GM12878 (cell line): ENCODE measurements around the gene AGBL4.

Experiments used
- CEBPB ChIP-seq, 2 experiments: fragments of 150-350 bp in 1 of 2; IDR thresholded peaks; 2 replicates each; pipeline ENCODE4 v1.6.1; 2012 to 2014; ENCODE audit warnings: low read depth in 2 of 2, low read length in 2 of 2, borderline replicate concordance in 1 of 2, inconsistent platforms in 1 of 2
- CHD2 ChIP-seq: IDR thresholded peaks from 2 replicates; pipeline ENCODE4 v1.6.1; 2011; ENCODE audit warnings: low read depth, low read length, improper control_type of control experiment, borderline replicate concordance
- CTCF ChIP-seq, 3 experiments: IDR thresholded peaks in 2 of 3; conservative IDR thresholded peaks in 1 of 3; 2 replicates each; pipeline ENCODE4 v1.5.1; 2011; ENCODE audit warnings: low read depth in 3 of 3, low read length in 3 of 3, mild to moderate bottlenecking in 3 of 3, control low read depth in 2 of 3, moderate library complexity in 2 of 3, inconsistent platforms in 1 of 3, mixed read lengths in 1 of 3; ENCODE audit not compliant: control insufficient read depth in 2 of 3, insufficient read depth in 1 of 3; ENCODE audit errors: extremely low read depth in 1 of 3
- E4F1 ChIP-seq: fragments of 450-650 bp; IDR thresholded peaks from 2 replicates; pipeline ENCODE4 v1.6.1; 2018; ENCODE audit warnings: borderline replicate concordance, mild to moderate bottlenecking; ENCODE audit not compliant: partially characterized antibody
- EP300 ChIP-seq, 2 experiments: fragments of 150-350 bp in 1 of 2; IDR thresholded peaks; 2 replicates each; pipeline ENCODE4 v1.6.1; 2011 to 2012; ENCODE audit warnings: low read depth in 2 of 2, low read length in 2 of 2, borderline replicate concordance in 1 of 2, improper control_type of control experiment in 1 of 2, inconsistent platforms in 1 of 2; ENCODE audit not compliant: control insufficient read depth in 1 of 2
- FOS ChIP-seq: IDR thresholded peaks from 3 replicates; pipeline ENCODE4 v1.6.1; 2011; ENCODE audit warnings: borderline replicate concordance; ENCODE audit not compliant: insufficient read length; ENCODE audit errors: extremely low read depth
- KDM1A ChIP-seq: fragments of 200-600 bp; sonication (generic); IDR thresholded peaks from 2 replicates; pipeline ENCODE4 v1.6.1; 2016; ENCODE audit warnings: borderline replicate concordance
- SP1 ChIP-seq: IDR thresholded peaks from one replicate; pipeline ENCODE4 v1.6.1; 2011; ENCODE audit warnings: low read depth, low read length
- STAT3 ChIP-seq: IDR thresholded peaks from 2 replicates; pipeline ENCODE4 v1.6.1; 2011; ENCODE audit warnings: low read depth, low read length, improper control_type of control experiment
- TAF1 ChIP-seq: IDR thresholded peaks from 2 replicates; pipeline ENCODE4 v1.6.1; 2011; ENCODE audit warnings: mild to moderate bottlenecking, low read depth, low read length, borderline replicate concordance
- ZNF207 ChIP-seq: fragments of 450-650 bp; IDR thresholded peaks from 2 replicates; pipeline ENCODE4 v1.6.1; 2014; ENCODE audit warnings: antibody characterized with exemption, mild to moderate bottlenecking, borderline replicate concordance
- TF ChIP-seq, protein P1 (sequence below): IDR thresholded peaks from 2 replicates; pipeline ENCODE4 v1.6.1; 2012; ENCODE audit warnings: low read depth, low read length, improper control_type of control experiment

DNA sequence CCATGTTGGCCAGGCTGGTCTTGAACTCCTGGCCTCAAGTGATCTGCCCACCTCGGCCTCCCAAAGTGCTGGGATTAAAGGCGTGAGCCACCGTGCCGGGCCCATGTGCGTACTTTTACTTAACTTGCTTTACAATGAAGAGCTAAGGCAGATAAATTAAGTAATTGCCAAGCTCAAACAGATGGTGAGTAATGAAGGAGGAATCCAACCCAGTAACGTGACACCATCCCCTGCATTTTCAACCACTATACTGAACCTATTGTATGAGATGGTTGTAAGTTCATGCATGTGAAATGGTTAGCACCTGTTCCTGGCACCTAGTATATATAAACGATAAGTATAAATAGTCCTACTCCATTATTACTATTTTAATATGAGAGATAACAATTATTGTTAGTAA lies 659.1 kb downstream of the AGBL4 start:
- TF ChIP-seq CEBPB (IDR thresholded peaks at IDR 0.05; ENCODE audit: borderline replicate concordance in 1 of 2, low read depth in 2 of 2, low read length in 2 of 2) (no peak), CTCF (IDR thresholded peaks at IDR 0.05 in 2 of 3, conservative IDR thresholded peaks at IDR 0.05 in 1 of 3; ENCODE audit: control insufficient read depth in 2 of 3, extremely low read depth in 1 of 3, insufficient read depth in 1 of 3, low read depth in 3 of 3, low read length in 3 of 3) (no peak), STAT3 (no peak), EP300 (IDR thresholded peaks at IDR 0.05; ENCODE audit: borderline replicate concordance in 1 of 2, control insufficient read depth in 1 of 2, low read depth in 2 of 2, low read length in 2 of 2) (no peak), E4F1 (no peak), SP1 (no peak), TAF1 (no peak), KDM1A (no peak), ZNF207 (no peak), FOS (no peak), CHD2 (no peak)
- TF ChIP-seq, protein P1, sequence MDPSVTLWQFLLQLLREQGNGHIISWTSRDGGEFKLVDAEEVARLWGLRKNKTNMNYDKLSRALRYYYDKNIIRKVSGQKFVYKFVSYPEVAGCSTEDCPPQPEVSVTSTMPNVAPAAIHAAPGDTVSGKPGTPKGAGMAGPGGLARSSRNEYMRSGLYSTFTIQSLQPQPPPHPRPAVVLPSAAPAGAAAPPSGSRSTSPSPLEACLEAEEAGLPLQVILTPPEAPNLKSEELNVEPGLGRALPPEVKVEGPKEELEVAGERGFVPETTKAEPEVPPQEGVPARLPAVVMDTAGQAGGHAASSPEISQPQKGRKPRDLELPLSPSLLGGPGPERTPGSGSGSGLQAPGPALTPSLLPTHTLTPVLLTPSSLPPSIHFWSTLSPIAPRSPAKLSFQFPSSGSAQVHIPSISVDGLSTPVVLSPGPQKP = no peak
